GM08714 (cell line): ENCODE data around the gene BCL2.

Experiments used
- H3K4me3 ChIP-seq: fragments of 200-500 bp; sonication (Bioruptor generic); 2 replicates; pipeline ENCODE4 v1.5.1; 2014; ENCODE audit warnings: mild to moderate bottlenecking, low read length, inconsistent platforms
- ZNF274 ChIP-seq: IDR thresholded peaks from 2 replicates; pipeline ENCODE4 v1.6.1; 2012; ENCODE audit warnings: mild to moderate bottlenecking, low read depth, low read length

The BCL2 gene

GRCh38 chr18:63290821-63291200, 28.8 kb downstream of the BCL2 start:
- no peak overlapping the region for H3K4me3 ChIP-seq
- no peak for TF ChIP-seq ZNF274

GRCh38 chr18:63290166-63290820, 29.3 kb downstream of the BCL2 start:
- no peak overlapping the region for H3K4me3 ChIP-seq
- TF ChIP-seq ZNF274, result no peak

- no peak for TF ChIP-seq ZNF274
- H3K4me3 ChIP-seq, result no peak overlapping the region
Measured at GRCh38 chr18:63288311-63288710, 31.3 kb downstream of the BCL2 start.

DNA sequence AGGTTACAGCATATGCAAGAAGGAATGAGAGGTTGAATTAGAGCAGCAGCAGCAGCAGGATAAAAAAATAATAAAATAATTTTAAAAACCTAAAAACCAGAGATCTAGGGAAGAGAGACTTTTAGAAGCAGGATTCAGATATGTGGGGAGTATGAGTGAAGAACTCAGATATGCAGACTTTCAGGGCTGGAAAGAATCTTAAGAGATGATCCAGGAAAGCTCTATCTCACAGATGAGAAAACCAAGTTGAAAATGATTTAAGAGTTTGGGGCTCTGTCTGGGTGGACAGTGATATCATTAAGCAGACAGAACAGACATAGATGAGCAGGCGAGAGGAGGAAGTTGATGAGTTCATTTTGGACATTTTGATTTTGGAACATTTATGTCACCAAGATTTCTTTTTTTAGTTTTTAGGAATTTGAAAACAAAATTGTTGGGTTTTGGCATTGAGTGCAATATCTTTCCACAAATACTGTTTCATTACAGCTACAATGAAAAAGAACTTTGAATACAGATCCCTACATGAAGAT, 31.8 kb downstream of the BCL2 start:
- no peak for TF ChIP-seq ZNF274
- H3K4me3 ChIP-seq, result no peak overlapping the region

DNA sequence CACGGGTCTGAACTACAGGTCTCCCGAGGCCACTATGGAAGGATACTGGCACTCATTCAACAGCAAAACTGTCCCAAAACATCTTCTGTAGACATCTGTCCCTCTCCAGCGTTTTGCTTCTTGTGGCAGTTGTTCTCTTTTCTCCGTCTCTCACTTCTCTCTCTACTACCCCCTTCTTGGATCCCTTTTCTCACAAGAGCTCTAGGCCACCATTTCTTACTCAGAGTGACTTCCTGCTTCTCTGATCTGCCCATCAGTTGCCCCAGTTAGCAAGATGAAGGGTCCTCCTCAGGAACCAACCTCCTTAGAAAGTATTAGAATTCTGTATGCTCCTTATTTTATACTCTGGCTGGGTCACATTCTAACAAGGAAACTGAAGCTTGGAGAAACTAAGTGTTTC, 32.6 kb downstream of the BCL2 start:
- H3K4me3 ChIP-seq, result no peak overlapping the region
- no peak for TF ChIP-seq ZNF274

DNA sequence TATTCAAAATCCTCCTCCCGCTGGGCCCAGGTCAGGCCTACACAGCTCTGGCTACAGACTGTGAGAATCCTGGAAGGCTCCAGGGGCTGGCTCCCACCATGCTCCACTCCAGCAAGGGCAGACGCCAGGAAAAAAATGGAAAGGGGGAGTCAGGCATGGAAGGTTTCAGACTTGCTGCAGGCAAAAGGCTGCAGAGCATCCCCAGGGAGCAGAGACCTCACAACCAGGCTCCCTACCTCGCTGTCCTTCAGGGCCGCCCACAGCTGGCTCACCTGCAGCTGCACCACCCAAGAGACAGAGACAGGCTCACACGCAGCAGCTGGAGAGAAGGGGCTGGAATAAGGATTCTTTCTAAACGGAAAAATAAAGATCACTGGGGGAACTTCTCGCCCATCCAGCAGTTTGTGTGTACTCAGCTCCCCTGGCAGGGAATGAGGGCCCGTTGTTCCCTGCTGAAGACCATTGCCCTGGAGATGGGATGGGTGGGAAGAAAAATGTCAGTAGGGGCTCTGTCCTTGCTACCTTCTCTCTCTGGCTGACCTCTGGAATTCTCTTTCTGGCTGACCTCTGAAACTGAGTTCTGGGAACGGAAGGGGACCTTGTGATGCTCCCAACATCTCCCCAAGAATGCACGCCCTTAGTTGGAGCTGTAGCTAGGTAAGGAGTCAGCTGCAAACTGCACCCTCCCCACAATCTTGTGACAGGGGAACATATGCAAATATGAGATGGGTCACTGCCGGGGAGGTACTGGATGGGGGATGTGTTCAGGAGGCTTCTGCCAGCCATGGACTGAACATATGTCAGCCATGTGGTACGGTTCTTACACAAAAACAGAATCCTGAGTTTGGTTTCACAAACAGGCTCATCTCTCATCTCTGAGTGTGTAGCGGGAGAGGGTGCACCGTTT, 34.5 kb downstream of the BCL2 start:
- no peak for TF ChIP-seq ZNF274

DNA sequence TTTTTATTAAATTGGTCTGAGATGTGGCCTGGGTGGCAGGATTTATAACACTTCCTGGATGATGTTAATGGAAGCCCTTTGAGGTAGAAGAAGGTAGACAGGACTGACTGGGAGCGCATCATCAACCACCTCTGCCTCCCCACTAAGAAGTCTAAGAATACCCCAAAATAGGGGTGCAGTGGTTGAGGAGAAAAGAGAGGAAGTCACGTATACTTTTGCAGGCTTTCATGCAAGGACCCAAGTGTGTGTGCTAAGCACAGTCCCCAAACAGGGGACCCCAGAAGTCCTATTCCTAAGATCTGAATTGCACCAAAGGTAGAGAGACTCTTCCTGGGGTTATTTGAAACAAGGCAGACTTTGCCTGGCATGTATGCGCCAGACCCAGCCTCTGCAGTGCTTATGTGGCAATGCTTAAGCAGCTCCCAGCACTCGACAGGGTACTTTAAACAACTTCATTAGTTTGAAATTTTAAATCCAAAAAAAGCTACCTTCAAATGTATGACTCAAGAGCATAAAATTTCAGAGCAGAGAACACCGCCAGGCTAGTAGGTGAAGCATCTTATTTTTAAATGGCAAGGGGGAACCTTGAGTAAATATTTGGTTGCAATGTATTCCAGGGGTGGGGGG, 35.3 kb downstream of the BCL2 start:
- TF ChIP-seq ZNF274, result no peak
- no peak overlapping the region for H3K4me3 ChIP-seq

More for the DNA sequence above, 34.5 kb downstream of the BCL2 start:
- no peak overlapping the region; the same call in 1 of the 2 replicates for H3K4me3 ChIP-seq

GRCh38 chr18:63283305-63284094, 36.1 kb downstream of the BCL2 start:
- TF ChIP-seq ZNF274, result no peak
- H3K4me3 ChIP-seq, result no peak overlapping the region

DNA sequence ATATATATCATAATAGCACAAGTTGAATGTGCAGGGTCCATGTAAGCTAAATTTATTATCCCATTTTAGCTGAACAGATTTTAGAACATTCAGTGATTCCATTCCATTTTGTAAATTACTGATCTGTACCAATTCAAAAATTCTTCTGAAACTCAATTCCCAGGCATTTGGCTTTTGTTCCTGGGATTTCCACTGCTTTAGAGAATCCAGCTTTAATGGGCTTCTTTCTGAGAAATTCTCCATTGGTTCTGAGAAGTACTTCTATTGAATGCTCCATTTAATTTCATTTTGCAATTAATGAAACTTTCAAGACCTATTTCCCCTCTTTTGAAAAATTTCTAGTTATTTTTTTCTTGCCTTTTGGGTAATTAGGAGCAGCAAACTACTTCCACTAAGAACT, 36.8 kb downstream of the BCL2 start:
- H3K4me3 ChIP-seq, result no peak overlapping the region
- no peak for TF ChIP-seq ZNF274

- TF ChIP-seq ZNF274, result no peak
Measured at GRCh38 chr18:63273222-63273927, 46.2 kb downstream of the BCL2 start.

DNA sequence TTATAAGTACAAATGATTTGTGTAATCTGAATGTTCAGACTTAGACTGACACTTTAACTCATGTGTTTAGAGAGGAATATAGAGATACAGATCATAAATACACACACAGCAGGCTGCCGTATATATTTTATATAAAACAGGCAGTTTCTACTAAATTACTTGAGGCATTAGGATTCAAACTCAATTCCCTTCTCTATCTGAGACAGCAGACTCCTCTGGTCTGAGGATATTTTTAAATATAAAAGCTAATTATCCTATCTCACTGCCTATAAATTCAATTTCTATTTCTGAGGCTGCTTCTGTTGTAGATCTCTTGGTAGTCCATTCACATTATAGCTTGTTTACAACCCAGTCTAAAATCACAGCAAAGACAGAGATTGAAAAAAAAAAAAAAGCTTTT, 46.9 kb downstream of the BCL2 start:
- no peak overlapping the region for H3K4me3 ChIP-seq
- no peak for TF ChIP-seq ZNF274

More at GRCh38 chr18:63273222-63273927, 46.2 kb downstream of the BCL2 start:
- no peak overlapping the region for H3K4me3 ChIP-seq

DNA sequence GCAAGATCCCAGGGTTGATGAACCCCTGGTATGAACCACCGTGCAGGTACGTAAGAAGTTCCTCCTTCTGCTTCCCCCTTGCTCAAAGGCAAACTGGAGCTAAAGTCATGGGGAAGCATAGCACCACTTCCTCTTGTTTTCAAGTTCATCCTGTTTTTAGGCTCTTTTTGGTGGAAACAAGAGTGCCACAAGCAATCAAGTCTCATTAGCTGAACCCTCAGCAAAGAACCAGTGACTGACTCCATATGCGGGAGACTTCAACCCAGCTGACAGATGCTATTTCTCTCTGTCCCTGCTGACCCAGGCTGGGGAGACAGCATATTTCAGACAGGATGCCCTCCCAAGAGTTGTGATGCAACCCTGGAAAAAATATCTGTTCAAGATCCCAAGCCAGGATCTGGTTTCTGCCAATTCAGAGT, 47.7 kb downstream of the BCL2 start:
- no peak for TF ChIP-seq ZNF274
- no peak overlapping the region for H3K4me3 ChIP-seq

DNA sequence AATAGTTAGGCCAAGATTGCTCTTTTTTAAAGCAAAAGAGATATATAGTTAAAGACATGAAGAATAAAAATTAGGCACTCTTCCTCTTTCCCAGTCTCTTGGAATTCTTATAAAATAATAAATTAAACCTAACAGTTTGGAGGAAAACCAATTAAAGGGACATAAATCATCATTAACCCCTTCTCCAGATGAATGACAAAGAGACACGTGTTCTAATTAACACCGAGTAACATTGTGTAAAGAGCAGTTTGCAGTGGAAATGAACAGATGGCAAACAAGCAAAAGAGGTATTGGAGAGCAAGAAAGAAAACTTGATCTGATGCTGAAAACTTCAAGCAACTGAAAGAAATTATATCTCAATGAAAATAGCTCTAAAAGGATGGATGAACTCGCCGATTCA, 48.4 kb downstream of the BCL2 start:
- no peak for TF ChIP-seq ZNF274
- no peak overlapping the region for H3K4me3 ChIP-seq
